ENCODE results near the gene SYT8.

The SYT8 gene

DNA sequence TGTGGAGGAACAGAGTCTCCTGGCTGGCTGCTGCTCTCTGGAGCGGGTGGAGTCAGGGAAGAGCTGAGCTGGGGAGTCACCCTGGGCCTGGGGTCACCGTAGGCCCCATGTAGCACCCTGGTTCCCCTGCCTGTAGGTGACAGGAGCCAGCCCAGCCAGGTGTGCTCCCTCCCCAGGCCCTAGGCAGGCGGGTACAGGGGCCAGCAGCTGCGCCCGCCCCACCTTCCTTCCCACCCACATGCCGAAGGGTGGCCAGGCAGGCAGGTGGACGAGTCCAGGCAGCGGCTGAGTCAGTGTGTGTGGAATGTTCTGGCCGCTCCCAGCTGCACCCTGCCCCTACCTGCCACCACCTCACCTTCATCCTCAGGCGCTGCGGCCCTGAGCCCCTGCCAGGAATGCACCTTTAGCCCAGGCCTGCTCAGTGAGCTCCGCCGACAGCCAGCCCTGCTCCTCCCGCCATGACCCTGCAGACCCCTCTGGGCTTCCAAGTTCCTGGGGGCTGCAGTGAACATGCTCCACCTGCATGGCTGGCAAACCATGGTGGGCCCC is 654 bp upstream of the SYT8 start:
- DNase-seq: no peak

DNA sequence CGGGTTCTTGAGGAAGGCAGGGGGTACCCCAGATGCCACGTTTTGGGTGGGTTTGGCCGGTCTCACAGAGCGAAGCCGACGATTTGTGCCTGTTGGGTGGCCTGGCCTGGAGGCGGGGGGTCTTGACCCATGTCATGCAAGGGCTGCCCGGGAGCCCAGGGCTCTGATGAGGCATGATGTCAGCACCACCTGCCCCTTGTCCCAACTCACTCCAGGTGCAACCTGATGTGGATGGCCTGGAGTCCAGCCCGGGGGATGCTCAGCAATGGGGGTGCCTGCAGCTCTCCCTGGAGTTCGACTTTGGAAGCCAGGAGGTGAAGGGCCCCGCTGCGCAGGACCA is 851 bp downstream of the SYT8 start:
- DNase-seq: no peak

DNA sequence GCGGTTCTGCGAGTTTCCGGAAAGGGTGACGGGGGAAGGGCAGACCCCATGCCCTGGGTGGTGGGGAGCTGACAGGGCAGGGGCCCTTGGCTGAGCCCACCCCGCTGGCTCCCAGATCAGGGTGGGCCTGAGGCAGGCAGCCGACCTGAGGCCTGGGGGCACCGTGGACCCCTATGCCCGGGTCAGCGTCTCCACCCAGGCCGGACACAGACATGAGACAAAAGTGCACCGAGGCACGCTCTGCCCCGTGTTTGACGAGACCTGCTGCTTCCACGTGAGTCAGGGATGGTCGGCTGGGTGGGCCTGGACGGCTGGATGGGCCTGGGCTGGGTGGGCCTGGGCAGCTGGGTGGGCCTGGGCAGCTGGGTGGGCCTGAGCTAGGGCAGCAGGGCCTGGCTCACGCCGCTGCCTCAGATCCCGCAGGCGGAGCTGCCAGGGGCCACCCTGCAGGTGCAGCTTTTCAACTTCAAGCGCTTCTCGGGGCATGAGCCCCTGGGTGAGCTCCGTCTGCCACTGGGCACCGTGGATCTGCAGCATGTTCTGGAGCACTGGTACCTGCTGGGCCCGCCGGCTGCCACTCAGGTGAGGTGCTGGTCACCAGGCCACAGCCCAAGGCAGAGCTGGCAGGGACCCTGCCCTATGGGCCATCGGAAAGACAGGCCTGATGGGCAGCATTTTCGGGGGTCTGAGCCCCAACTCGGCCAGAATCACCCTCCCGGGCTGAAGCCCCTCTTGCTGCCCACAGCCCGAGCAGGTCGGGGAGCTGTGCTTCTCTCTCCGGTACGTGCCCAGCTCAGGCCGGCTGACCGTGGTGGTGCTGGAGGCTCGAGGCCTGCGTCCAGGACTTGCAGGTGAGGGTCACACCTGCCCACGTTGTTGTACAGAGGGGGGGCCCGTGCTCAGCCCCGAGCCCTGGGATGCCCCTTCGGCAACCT is 1.5 kb downstream of the SYT8 start:
- no peak for DNase-seq

DNA sequence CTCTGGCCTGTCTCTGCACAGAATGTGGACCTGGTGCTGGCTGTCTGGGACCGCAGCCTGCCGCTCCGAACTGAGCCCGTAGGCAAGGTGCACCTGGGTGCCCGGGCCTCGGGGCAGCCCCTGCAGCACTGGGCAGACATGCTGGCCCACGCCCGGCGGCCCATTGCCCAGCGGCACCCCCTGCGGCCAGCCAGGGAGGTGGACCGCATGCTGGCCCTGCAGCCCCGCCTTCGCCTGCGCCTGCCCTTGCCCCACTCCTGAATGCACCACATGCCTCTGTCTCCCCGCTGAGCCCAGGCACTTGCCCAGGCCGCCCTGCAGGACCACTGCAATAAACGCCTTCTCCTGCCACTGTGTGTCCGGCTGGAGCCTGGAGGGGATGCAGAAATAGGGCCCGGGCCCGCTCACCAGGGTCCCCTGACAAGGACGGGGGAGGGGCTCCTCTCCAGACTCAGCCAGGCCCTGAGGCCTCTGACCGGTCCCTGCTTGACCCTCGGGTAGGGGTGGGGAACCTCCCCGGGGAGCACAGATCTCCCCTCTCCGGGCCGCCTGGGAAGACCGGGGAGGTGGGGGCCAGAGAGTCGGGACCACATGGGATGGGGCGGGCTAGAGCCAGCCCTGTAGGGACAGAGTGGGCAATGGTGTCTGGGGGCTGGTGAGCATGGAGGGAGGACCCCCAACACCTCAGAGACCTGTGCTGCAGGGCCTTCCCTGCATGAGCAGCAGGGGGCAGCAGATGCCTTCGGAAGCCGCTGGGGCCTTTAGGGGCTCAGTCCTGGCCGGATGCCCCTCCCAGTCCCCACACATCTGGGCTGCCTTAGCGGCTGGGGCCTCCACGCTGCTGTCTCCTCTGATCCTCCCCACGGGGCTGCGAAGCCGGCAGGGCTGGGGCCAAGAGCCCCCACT is 2.6 kb downstream of the SYT8 start:
- DNase-seq: peak; percentile 56 to 73 (median 66)

DNA sequence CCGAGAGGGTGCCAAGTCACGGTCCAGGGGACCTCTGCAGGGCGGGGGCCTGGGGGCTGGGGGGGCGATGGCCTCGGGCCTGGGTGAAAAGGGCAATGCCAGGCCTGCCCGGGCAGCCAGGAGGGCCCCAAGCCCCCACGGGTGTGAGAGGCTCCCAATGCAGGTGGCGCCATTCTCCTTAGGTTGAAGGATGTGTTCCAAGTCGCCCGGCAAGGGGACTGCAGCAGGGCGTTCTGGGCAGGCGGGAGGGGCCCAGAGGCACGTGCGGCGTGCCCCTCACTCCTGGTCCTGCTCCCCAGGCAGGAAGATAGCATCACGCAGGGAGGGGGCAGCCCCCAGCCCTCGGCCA is 3.3 kb downstream of the SYT8 start:
- no peak for DNase-seq

DNA sequence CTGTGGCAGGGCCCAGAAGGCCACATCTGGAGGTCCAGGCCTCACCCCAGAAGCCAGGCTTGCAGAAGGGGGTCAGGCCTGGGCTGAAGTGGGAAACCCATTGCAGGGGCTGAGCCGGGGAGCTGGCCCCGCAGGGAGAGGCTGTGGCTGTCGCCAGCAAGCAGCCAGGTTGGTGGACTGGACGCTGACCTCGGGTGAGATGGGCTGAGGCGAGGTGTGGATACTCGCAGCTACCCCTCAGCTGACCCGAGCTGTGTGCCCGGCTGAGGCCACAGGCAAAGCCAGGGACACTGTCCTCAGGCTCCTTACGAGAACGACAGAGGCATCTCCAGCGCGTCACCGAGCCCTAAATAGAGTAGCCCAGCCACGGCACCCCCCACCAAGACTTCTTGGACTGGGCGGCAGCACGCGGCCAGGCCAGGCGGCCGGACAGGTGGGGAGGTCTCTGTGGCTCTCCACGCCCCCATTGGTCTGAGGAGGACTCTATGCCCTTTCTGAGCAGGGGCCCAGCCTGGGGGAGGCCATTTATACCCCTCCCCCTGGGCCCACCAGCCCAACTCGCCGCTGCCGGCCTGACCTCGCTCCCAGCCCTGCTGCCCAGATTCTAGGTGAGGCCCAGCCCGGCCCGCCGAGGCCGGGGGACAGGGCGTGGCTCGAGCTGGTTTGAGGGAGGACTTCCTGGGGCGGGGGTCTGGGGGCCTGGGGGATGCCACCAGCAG is 3.8 kb downstream of the SYT8 start, which contains the start of gene TNNI2:
Gene TNNI2, plus strand, starts transcription at position 556 of the 719 bp plus-strand sequence. CDS start 716 bp downstream, outside the sequence.
- DNase-seq: no peak

DNA sequence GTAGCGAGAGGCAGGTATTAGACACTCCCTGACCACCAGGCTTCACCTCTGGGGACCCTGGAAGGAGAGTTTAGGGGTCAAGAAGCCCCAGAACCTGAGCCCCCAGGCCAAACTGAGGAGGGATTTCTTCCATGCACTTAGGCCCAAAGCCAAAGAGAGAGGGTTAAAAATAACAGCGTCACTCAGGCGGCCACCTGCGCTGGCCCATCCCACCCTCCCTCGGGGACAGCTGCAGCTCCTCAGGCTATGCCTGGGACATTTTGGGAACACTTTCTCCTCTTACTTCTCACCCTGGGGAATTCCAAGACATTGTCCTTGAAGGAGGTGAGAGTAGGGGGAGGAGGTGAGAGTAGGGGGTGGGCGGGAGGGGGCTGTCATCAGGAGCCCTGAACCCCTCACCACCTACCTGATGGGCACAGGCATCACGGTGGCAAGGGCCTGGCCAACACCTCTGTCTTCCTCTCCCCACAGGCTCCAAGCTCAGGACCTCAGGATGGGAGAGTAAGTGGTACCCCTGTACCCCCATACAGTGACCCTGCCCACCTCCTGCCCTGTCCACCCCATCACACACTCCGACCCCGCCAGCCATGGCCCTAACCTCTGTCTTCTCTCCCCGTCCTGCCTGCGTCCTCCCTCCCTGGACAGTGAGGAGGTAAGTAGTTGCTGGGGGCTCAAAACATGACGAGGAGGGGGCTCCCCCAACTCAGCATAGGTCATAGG is 4.6 kb downstream of the SYT8 start:
- DNase-seq: no peak

DNA sequence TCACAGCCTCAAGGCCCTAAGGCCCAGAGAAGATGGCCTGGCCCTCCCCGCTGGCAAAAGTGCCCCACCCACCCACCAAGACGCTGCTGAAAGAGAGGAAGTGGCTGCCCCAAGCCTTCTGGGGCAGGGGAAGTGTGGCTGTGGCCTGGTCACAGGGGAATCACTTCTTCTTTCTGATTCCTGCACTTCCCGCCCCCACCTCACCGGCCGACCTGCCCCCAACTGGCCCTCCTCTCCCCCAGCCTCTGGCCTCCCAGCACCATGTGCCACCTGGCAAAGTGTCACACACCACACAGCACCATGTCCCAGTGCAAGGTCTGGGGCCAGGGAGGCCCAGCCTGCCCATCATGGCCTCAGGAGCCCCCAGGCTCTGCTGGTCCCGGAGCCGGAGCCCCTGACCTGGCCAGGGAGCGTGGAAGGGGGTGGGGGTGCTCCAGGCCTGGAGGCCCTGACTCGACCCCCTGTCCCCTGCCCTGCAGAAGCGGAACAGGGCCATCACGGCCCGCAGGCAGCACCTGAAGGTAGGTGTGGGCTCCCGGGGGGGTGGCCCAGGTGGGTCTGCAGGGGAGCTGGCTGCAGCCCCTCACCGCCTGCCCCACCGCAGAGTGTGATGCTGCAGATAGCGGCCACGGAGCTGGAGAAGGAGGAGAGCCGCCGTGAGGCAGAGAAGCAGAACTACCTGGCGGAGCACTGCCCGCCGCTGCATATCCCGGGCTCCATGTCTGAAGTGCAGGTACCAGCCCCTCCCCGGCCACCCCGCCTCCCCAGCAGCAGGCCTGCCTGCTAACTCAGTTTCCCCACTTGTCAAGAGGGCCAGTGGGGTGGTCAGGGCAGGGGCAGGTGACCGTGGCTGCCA is 5.4 kb downstream of the SYT8 start:
- DNase-seq: no peak

DNA sequence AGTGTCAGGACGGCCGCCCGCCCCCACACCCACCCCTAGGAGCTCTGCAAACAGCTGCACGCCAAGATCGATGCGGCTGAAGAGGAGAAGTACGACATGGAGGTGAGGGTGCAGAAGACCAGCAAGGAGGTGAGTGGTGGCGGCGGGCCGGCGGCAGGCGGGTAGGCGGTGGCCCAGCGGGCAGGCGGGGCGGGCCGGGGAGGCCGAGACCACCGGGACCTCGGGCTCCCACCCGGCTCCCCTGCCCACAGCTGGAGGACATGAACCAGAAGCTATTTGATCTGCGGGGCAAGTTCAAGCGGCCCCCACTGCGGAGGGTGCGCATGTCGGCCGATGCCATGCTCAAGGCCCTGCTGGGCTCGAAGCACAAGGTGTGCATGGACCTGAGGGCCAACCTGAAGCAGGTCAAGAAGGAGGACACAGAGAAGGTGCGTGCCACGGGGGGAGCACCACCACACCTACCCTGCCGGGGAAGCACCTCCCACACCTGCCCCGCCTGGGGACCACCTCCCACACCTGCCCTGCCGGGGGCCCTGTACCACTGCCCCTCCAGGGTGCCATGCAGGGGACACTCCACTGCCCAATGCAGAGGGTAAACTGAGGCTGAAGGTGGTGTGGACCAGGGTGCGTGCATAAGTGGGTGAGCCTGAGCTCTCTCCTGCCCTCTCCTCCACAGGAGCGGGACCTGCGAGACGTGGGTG is 6.1 kb downstream of the SYT8 start:
- DNase-seq: no peak

DNA sequence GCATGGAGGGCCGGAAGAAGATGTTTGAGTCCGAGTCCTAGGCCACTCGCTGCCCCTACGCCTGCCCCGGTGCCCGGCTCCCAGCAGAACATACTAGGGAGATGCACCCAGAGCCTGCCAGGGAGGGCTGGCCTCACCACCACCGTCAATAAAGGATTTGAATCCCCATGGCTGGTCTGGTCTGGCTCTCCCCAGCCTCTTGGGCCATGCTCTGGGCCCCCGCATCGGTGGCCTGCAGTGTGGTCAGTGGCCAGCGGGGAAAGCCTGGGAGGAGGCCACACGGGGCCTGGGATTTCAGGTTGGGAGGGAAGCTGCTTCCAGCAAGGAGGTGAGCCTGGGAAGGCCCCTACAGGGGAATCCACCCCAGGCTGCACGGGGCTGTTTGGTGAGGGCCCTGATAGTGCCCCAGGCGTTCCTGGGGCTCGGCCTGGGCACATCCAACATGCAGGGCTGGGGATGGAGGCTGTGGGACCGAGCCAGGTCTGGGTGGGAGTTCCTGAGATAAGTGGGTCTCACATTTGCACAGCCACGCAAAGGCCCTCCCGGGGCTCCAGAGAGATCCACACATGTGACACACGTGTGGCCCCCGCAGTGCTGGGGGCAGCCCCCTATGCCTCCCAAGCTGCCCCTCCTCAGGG is 6.8 kb downstream of the SYT8 start:
- DNase-seq: no peak

DNA sequence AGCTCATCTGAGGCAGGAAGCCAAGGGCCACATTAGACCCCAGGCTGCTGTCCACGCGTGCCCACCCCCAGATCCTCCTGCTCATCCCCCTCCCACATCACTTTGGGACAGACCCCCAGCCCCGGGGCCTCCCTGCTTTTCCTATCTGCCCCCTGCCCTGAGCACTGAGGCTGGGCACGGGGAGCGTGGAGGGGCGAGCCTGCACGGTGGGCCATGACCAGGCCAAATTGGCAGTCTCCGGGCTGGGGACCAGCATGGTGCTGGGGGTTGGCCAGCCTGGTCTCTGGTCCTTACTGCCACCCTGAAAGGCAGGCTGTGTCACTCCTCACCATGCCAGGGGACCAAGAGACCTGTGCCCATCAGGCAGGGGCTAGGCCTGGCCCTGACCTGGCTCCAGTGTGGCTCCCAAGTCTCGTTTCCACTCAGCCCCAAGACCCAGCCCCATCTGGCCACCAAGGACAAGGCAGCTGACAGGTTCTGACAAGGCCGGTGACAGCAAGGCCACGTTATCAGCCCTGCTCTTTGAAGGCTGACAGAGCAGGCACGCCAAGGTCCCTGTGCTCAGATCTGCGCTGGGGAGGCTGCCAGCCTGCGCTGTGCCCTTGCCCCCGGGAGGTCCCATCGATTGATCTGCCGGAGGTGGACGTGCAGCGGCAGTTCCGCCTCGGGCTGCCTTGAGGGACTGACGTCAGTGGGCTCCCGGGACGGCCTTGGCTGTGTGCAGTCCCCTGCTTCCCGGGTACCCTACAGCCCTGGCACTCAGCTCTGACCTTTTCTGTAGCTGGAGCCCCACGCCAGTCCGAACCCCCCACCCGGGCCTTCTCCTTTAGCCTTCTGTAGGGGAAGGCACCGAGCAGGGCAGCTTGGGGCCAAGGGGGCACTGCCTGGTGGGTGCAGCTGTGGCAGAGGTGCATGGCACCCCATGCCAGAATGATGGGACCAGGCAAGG is 7.6 kb downstream of the SYT8 start:
- no peak for DNase-seq

DNA sequence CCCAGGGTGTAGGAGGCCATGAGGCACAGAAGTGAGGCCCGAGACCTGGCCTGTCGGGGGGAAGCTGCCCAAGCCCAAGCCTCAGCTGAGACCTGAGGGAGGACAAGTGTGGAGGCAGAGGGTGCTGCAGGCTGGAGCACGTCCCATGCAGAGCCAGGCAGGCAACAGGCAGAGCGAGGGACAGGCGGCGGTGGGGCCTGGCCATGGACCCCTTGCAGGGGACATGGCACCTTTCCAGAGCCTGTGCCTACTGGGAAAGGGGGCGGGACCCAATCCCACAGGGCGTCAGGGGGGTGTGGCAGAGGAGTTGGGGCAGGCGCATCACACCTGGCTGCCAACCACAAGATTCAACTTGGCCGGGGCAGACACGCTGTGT is 8.3 kb downstream of the SYT8 start:
- no peak for DNase-seq

DNA sequence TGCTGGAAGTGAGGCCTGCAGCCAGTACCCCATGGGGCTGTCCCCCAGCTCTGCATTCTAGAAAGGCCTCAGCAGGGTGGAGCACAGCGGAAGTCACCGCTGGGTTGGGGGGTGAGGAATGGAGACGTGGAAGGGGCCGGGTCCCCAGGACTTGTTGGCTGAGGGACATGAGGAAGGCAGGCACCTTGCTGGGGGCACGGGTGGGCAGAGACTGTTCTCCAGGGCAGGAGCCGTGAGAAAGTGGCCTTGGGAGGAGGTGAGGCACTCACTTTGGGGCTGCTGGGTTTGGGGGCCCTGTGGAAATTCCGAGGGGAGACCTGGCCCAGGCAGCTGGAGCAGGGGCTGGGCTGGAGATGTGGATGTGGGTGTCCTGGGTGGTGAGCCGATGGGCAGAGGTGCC is 9.0 kb downstream of the SYT8 start:
- DNase-seq: no peak

DNA sequence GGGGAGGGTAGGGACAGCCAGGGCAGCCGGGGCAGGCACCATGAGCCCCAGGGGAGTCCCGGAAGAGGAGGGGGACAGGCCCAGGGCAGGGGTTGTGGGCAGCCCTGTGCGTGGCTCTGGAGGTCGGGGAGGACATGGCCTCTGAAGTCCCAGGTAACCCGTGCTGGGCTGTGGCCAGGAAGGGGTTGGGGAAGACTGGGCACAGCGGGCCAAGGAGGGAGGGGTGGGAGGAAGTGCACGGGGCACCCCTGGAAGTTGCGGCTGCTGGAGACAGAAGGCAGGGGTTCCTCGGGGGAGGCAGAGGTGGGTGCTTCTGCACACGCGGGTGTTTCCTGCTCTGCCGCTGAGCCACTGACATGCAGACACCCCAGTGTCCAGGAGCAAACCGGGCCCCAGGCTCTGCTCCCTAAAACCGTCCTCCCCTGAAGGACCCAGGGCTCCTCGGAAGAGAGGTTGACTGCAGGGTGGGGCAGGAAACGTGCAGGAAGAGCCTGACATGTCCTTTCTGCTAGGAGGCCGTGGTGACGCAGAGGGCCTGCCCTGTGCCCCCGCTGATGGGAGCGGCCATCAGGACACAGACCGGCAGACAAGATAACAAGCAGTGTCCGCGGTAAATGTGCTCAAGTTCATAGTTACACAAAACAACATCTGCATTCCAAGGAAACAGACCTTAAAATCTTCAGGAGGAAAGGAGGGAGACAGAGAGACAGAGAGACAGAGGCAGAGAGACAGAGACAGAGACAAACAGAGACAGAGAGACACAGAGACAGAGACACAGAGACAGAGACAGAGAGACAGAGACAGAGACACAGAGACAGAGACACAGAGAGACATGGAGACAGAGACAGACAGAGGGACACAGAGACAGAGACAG is 9.7 kb downstream of the SYT8 start:
- DNase-seq: peak in 2 of 4 experiments; percentile 24 to 26

DNA sequence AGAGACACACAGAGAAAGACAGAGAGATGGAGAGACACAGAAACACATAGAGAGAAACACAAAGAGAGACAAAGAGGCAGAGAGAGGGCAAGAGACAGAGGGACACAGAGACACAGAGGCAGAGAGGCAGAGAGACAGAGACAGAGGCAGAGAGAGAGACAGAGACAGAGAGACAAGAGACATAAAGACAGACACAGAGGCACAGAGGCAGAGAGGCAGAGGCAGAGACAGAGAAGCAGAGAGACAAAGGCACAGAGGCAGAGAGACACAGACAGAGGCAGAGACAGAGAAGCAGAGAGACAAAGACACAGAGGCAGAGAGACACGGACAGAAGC is 10.3 kb downstream of the SYT8 start:
- DNase-seq: no peak

DNA sequence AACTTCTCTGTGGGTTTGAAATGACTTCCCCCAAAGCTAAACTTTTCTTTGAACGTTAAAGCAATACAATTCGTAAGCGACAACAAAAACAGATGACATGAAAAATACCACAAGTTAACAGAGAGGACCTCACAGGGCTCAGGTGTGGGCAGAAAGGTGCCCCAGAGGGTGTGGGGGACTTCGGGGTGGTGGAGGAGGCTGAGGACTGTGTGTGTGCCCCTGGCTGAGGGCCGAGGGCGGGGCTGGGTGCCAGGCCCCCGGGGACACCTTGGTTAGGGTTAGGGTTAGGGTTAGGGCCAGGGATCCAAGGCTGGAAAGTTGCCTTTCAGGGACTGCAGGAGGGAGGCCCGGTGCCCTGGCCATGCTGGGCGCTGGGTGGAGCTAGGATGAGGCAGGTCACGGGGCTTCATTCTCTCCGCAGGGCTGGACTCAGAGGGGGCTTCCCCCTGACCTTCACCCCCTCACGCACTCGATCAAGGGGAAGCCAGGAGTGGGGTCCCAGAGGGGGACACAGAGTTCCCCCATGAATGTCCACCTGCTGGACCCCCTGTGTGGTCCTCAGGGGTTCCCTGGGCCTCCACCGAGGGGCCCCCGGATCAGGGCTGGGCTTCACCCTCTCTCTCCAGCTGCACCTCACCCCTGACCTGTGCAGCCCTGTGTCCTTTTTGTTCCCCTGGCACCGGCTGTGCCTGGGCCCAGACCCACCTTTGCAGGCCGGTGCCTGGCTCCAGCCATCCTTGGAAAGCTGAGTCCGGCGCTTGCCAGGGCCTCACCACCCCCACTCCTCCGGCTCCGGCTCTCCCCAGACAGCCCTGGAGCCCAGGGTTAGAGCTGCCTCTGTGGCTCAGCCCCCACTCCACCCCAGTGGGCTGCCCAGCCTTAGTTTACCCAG is 11.0 kb downstream of the SYT8 start:
- no peak for DNase-seq

DNA sequence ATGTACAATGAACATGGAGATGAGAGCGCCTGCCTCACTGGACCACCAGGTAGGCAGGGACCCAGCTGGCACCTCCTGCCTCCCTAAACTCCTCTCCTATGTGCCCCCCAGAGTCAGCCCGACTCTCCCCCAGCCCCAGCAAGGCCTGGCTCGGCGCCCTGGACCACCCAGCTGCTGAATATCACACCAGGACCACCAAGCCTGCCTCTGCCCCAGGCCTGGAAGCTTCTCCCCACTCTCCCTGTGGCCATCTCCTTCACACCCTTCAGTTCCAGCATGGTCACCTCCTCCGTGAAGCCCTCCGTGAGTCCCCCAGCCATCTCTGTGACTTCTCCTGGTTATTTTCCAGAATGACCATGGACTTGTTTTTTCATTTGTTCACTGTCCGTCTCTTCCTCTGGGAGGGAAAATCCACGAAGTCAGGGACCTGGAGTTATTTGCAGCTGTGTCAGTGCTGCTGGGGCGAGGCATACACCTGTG is 11.7 kb downstream of the SYT8 start:
- no peak for DNase-seq
